HFFc6 (cell line): ENCODE data around the gene CAVIN1. TPM values are rescaled to one million over a fixed set of nuclear protein-coding genes. Genes with fewer than 3 reads are reported as not detected.
"Not testable (repeated sequence)": the region's sequence is repeated elsewhere in the genome, so short reads cannot be mapped to it uniquely, and the experiment has no call there.

Experiments used
- DNase-seq: peaks from one replicate; pipeline ENCODE4 v3.0.0-alpha.2; 2018
- H3K27ac Mint-ChIP-seq: 2 replicates; pipeline ENCODE4 v1.8.0; 2020; ENCODE audit warnings: mild to moderate bottlenecking, mixed read lengths
- H3K27me3 Mint-ChIP-seq: 2 replicates; pipeline ENCODE4 v1.8.0; 2021; ENCODE audit warnings: mild to moderate bottlenecking, moderate library complexity, mixed read lengths; ENCODE audit not compliant: insufficient read depth
- H3K36me3 Mint-ChIP-seq: 2 replicates; pipeline ENCODE4 v1.8.0; 2021; ENCODE audit warnings: low read depth, mixed read lengths
- H3K4me1 Mint-ChIP-seq: 2 replicates; pipeline ENCODE4 v1.8.0; 2020; ENCODE audit warnings: low read depth, mixed read lengths
- H3K4me3 Mint-ChIP-seq: 2 replicates; pipeline ENCODE4 v1.8.0; 2020; ENCODE audit warnings: mild to moderate bottlenecking, moderate library complexity, mixed read lengths
- H3K9me3 Mint-ChIP-seq: 2 replicates; pipeline ENCODE4 v1.8.0; 2020; ENCODE audit warnings: mild to moderate bottlenecking, mixed read lengths
- CTCF ChIP-seq: fragments of 200-600 bp; sonication (generic); IDR thresholded peaks from 2 replicates; pipeline ENCODE4 v1.5.0; 2021; ENCODE audit warnings: antibody characterized with exemption, mild to moderate bottlenecking
- total RNA-seq, 6 experiments: library from RNA; stranded (reverse); fragmentation: NEBNext Ultra II Directional; extraction: Animal tissue kit (Norgen Biotek cat#: 25700); gene quantifications; 2 replicates in 1 of 6; 3 replicates in 5 of 6; pipeline ENCODE4 v1.2.3, GENCODE V29; 2021

CAVIN1 gene
- total RNA-seq, 6 experiments from 2014 or later = 1,059 to 1,221 (median 1,100) TPM

- H3K27me3 Mint-ChIP-seq = peaks cover 6% of the 10 kb centered on the region
- no peak for TF ChIP-seq CTCF
- H3K9me3 Mint-ChIP-seq = peaks cover 3% of the 10 kb centered on the region; the same call in 1 of the 2 replicates
- H3K4me3 Mint-ChIP-seq = peak overlapping the region; percentile 56; the same call in 1 of the 2 replicates
- H3K4me1 Mint-ChIP-seq = peaks cover 48% of the 10 kb centered on the region
- H3K36me3 Mint-ChIP-seq = peaks cover 31% of the 10 kb centered on the region
- H3K27ac Mint-ChIP-seq = peak overlapping the region; percentile 64
- DNase-seq = no peak
Measured at GRCh38 chr17:42424991-42425610, 2.0 kb upstream of the CAVIN1 start.

GRCh38 chr17:42423766-42424165 is 710 bp upstream of the CAVIN1 start:
- no peak for TF ChIP-seq CTCF
- Mint-ChIP-seq H3K4me3 (peak overlapping the region; percentile 100), H3K9me3 (peaks cover 3% of the 10 kb centered on the region; the same call in 1 of the 2 replicates), H3K27ac (peak overlapping the region; percentile 98), H3K4me1 (peaks cover 50% of the 10 kb centered on the region), H3K27me3 (peaks cover 6% of the 10 kb centered on the region), H3K36me3 (peaks cover 34% of the 10 kb centered on the region)
- no peak for DNase-seq

- no peak for DNase-seq
- H3K36me3 Mint-ChIP-seq = peaks cover 28% of the 10 kb centered on the region
- H3K27me3 Mint-ChIP-seq = peaks cover 6% of the 10 kb centered on the region
- no peak for TF ChIP-seq CTCF
- peak overlapping the region; percentile 98 for H3K27ac Mint-ChIP-seq
- peak overlapping the region; percentile 100 for H3K4me3 Mint-ChIP-seq
- H3K4me1 Mint-ChIP-seq = peaks cover 42% of the 10 kb centered on the region
- H3K9me3 Mint-ChIP-seq = peaks cover 3% of the 10 kb centered on the region; the same call in 1 of the 2 replicates
Measured at GRCh38 chr17:42422412-42422957, 571 bp downstream of the CAVIN1 start.

GRCh38 chr17:42421507-42422338 is 1.3 kb downstream of the CAVIN1 start:
- peak; percentile 72 for DNase-seq
- Mint-ChIP-seq H3K4me3 (peak overlapping the region; percentile 100), H3K4me1 (peaks cover 41% of the 10 kb centered on the region), H3K36me3 (peaks cover 28% of the 10 kb centered on the region), H3K9me3 (peaks cover 3% of the 10 kb centered on the region; the same call in 1 of the 2 replicates), H3K27ac (peak overlapping the region; percentile 83), H3K27me3 (peaks cover 6% of the 10 kb centered on the region)
- no peak for TF ChIP-seq CTCF

GRCh38 chr17:42421136-42421506 is 1.9 kb downstream of the CAVIN1 start:
- Mint-ChIP-seq H3K4me1 (peaks cover 45% of the 10 kb centered on the region), H3K4me3 (peak overlapping the region; percentile 100), H3K27ac (peak overlapping the region; percentile 83), H3K36me3 (peaks cover 28% of the 10 kb centered on the region), H3K27me3 (peaks cover 6% of the 10 kb centered on the region), H3K9me3 (peaks cover 3% of the 10 kb centered on the region; the same call in 1 of the 2 replicates)
- TF ChIP-seq CTCF = no peak
- no peak for DNase-seq

GRCh38 chr17:42417981-42418380 is 5.1 kb downstream of the CAVIN1 start:
- peak overlapping the region; percentile 52; the same call in 1 of the 2 replicates for H3K27ac Mint-ChIP-seq
- H3K27me3 Mint-ChIP-seq, H3K9me3 Mint-ChIP-seq, DNase-seq: not testable (repeated sequence)
- H3K4me1 Mint-ChIP-seq = peaks cover 54% of the 10 kb centered on the region
- peak overlapping the region; percentile 100 for H3K4me3 Mint-ChIP-seq
- peaks cover 28% of the 10 kb centered on the region for H3K36me3 Mint-ChIP-seq
